Fibroblast of villous mesenchyme (primary cell): ENCODE results near the gene HRNR. TPM values are rescaled to one million over a fixed set of nuclear protein-coding genes. Genes with fewer than 3 reads are reported as not detected.
A peak's percentile ranks its signal among the peaks of the same experiment; 100 is the strongest.

Experiments used
- DNase-seq: peaks from one replicate; pipeline ENCODE4 v3.0.0-alpha.2; 2010; ENCODE audit warnings: low read depth
- H3K4me3 ChIP-seq: 2 replicates; pipeline ENCODE4 v1.5.1; 2011; ENCODE audit warnings: low read depth, mild to moderate bottlenecking, low read length
- CTCF ChIP-seq: IDR thresholded peaks from 2 replicates; pipeline ENCODE4 v1.5.1; 2012; ENCODE audit warnings: low read depth, mild to moderate bottlenecking, low read length; ENCODE audit not compliant: insufficient read depth
- total RNA-seq: library from RNA; depleted of rRNA; stranded (reverse); fragments of >200 nt; gene quantifications from 2 replicates; pipeline ENCODE4 v1.2.3, GENCODE V29; 2012

HRNR gene
- total RNA-seq, 1 donor = not detected

- H3K4me3 ChIP-seq = no peak overlapping the region
Observed at GRCh38 chr1:152170287-152170905, 53.6 kb downstream of the HRNR start.

GRCh38 chr1:152169366-152170025 lies 54.5 kb downstream of the HRNR start:
- H3K4me3 ChIP-seq = no peak overlapping the region
- TF ChIP-seq CTCF = no peak
- DNase-seq = no peak

More at GRCh38 chr1:152170287-152170905, 53.6 kb downstream of the HRNR start:
- TF ChIP-seq CTCF = no peak
- no peak for DNase-seq

- DNase-seq = peak; percentile 14
- no peak for TF ChIP-seq CTCF
- H3K4me3 ChIP-seq = no peak overlapping the region
Observed at GRCh38 chr1:152168535-152168868, 55.5 kb downstream of the HRNR start.

GRCh38 chr1:152167835-152168534 lies 56.0 kb downstream of the HRNR start:
- TF ChIP-seq CTCF = no peak
- peak; percentile 81 for DNase-seq
- H3K4me3 ChIP-seq = no peak overlapping the region

DNA sequence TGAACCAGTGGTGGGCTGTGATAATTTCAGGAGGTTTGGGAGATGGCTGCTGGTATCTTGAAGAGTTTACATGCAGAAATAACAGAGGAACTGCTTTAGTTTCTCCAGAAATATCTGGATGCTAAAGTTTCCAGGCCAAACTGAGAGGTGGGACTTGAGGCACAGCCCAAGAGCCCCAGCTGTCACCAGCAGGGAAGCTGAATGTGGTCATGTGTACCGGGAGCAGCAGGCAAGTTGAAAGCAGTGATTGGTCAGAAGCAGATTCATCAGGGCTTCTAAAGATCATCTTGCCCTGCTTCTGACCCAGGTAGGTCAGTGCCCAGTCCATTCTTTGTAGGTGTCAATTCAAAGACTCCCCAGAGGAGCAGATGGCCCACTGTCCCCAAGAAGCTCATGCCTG lies 57.0 kb downstream of the HRNR start:
- no peak for TF ChIP-seq CTCF
- H3K4me3 ChIP-seq = no peak overlapping the region
- DNase-seq = no peak

GRCh38 chr1:152165286-152166077 lies 58.5 kb downstream of the HRNR start:
- no peak overlapping the region for H3K4me3 ChIP-seq
- no peak for DNase-seq
- no peak for TF ChIP-seq CTCF
